GDM1 (cell line): Measurements from ENCODE around the gene NDST1.

Experiments
- DNase-seq: peaks from one replicate; lab custom pipeline; 2025; lab: John Stamatoyannopoulos, UW

NDST1 gene

GRCh38 chr5:150523472-150524350 lies 15.8 kb downstream of the NDST1 start:
- DNase-seq = peak; percentile 39

- DNase-seq = no peak
These were observed 17.2 kb downstream of the NDST1 start for GRCh38 chr5:150525163-150525562.

DNA sequence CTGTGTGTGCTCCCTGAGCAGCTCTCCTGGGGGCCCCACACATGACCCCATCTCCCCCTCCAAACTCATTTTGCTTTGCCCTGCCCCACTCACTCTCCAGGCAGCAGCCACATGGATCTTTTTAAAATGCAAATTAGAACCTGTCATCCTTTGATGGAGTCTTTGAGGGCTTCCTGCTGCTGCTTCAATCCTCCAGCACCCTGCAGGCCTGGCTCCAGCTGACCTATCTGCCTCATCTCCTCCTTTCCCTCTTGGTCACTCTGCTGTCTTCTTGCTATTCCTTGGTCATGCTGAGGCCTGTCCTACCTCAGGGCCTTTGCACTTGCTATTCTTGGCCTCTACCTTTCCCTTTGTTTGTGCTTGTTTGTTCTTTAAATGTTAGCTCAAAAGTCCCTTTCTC lies 17.9 kb downstream of the NDST1 start:
- DNase-seq = no peak

- no peak for DNase-seq
These were observed 19.1 kb downstream of the NDST1 start for GRCh38 chr5:150527038-150527437.

DNA sequence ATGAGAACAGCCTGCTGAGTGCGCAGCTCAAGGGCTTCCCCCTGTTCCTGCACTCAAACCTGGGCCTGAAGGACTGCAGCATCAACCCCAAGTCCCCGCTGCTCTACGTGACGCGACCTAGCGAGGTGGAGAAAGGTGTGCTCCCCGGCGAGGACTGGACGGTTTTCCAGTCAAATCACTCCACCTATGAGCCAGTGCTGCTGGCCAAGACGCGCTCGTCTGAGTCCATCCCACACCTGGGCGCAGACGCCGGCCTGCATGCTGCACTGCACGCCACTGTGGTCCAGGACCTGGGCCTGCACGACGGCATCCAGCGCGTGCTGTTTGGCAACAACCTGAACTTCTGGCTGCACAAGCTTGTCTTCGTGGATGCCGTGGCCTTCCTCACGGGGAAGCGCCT lies 19.9 kb downstream of the NDST1 start:
- DNase-seq = no peak

- no peak for DNase-seq
These were observed 21.1 kb downstream of the NDST1 start for GRCh38 chr5:150528924-150529546.

DNA sequence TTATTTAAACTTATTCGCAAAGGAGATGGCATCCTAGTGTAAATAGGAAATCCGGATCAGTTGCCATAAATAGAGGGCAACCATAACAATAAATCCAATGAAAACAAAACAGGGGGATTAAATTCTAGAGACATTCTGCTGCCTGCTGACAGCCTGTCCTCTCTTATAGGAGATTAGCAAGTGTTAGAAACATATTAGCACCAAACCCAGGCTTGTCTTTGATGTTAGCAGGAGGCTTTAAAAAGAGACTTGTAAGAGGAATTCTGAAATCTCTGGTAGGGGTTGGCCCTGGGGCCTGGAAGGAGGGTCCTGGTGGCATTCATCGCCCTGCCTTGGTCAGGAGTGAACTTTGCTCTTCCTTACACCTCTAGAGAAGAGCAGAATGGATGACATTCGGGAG lies 21.6 kb downstream of the NDST1 start:
- no peak for DNase-seq

GRCh38 chr5:150530423-150530822 lies 22.5 kb downstream of the NDST1 start:
- no peak for DNase-seq

- no peak for DNase-seq
These were observed 23.1 kb downstream of the NDST1 start for GRCh38 chr5:150530951-150531588.

GRCh38 chr5:150531686-150532085 lies 23.8 kb downstream of the NDST1 start:
- no peak for DNase-seq

DNA sequence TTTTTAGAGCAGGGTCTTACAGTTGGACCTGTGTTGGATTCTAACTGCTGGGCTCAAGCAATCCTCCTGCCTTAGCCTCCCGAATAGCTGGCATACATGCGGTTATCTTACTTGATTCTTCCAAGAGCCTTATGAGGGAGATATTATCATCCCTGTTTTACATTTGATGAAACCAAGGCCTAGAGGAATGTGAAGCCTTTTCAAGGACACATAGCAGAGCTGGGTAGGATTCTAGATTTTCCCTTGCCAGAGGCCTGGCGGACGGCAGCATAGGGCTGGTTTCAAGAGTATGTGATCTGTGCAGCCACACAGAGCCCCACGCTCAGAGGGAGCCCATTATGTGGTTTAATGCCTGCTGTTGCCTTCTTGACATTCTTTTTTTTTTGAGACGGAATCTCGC lies 24.2 kb downstream of the NDST1 start:
- DNase-seq = no peak

DNA sequence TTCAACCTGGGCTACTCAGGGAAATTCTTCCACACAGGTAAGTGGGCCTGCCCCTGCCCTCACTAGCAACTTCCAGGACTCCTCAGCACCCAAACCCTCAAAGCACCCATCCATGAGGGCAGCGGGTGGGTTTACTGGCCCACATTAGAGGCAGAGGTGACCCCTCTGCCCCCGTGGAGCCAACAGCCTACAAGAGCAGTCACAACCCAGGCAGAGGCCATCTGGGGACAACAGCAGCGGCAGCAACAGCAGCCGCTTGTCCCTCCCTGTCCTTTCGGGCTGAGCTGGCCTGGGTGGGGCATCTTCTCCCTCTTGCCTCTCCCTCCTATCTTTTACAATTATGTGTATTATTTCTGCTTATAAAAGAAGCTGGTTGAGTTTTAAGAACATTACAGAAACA lies 25.1 kb downstream of the NDST1 start:
- DNase-seq = no peak

GRCh38 chr5:150534811-150535210 lies 26.9 kb downstream of the NDST1 start:
- no peak for DNase-seq

- DNase-seq = no peak
These were observed 27.7 kb downstream of the NDST1 start for GRCh38 chr5:150535611-150536010.

GRCh38 chr5:150538007-150538917 lies 30.3 kb downstream of the NDST1 start:
- DNase-seq = no peak

DNA sequence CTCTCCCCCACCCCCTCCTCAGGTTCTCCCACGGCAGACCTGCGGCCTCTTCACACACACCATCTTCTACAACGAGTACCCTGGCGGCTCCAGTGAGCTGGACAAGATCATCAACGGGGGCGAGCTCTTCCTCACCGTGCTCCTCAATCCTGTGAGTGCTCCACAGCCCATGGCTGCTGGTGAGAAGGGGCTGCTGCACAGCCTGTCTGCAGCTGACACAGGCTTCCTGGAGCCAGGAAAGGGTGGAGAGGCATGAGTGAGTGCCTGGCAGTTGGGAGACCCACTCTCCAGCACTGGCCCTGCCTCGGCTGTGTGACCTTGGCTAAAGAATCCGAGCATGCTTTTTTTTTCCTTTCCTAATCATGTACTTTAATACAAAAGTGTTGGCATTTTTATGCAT lies 31.3 kb downstream of the NDST1 start:
- DNase-seq = no peak

- no peak for DNase-seq
These were observed 32.1 kb downstream of the NDST1 start for GRCh38 chr5:150540042-150540441.

DNA sequence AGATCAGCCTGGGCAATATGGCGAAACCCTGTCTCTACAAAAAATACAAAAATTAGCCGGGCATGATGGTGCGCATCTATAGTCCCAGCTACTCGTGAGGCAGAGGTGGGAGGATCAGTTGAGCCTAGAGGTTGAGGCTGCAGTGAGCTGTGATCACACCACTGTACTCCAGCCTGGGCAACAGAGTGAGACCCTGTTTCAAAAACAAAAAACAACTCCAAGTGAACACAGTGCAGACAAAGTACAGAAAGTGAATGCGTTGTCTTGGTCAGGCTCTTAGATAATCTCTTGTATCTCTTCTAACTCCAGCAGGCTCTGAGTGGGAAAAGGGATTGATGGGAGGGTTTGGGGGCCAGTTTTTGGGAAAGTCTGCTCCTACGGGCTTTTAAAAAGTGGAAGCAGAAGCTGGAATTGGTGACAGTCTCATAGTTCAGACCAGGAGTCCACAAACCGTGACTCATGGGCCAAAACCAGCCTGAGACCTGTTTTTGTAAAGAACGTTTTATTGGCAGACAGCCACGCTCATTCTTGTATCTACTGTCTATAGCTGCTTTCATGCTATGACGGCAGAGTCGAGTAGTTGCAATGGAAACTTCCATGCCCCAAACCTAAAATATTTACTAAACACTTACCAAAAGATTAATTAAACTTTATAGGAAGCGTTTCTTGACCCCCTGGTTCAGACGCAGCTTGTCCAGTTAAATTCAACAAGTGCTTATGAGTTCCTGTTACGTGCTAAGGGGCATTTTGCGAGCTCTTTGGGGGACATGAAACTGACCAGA lies 32.9 kb downstream of the NDST1 start:
- no peak for DNase-seq

DNA sequence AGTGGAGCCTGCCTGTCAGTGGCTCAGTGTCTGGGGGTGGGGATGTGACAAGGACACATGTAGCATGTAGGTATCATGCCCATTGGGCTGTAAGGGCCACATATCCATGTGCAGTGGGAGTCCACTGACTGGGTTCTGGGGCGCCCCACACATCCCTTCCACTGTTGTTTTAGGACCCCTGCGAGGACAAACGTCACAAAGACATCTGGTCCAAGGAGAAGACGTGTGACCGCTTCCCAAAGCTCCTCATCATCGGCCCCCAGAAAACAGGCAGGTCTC lies 33.4 kb downstream of the NDST1 start:
- no peak for DNase-seq

DNA sequence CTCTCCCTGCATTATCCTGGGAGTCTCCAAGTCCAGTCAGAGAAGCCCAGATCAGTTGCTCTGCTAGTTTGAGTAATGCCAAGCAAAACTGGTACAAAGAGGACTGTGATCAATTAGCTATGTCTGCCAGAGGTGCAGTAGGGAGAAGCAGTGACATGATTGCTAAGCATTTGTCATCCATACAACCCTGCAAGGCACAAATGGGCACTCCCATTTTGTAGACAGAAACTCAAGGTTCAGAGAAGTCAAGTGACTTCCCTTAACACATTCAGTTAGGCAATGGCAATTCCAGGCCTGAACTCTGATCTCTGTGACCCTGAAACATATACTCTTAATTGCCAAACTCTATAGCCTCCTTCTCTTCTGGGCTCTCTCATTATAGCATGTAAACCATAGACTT lies 34.0 kb downstream of the NDST1 start:
- no peak for DNase-seq

DNA sequence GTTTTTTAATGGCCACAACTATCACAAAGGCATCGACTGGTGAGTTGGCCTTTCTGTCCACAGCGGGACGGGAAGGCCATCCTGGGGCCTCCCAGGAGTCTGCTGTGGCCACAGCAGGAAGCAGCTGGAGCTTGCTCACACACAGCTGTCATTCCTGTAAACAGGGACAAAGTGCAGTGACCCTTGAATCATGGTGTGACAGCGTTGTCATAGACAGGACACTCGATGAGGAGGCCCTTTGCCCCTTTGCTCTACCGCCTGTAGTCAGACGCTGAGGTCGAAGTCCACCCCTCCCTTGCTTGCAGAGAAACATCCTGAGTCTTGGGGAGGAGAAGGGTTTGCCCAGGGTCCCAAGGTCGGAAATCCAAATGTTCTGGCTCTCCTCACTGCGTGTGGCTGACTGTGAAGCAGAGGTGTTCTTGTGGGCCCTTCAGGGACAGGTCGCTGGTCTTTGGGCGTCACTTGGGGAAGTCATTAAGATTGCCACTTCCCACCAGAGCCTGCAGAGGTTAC lies 35.1 kb downstream of the NDST1 start:
- DNase-seq = no peak
